ENCODE results near the gene XG.

DNA sequence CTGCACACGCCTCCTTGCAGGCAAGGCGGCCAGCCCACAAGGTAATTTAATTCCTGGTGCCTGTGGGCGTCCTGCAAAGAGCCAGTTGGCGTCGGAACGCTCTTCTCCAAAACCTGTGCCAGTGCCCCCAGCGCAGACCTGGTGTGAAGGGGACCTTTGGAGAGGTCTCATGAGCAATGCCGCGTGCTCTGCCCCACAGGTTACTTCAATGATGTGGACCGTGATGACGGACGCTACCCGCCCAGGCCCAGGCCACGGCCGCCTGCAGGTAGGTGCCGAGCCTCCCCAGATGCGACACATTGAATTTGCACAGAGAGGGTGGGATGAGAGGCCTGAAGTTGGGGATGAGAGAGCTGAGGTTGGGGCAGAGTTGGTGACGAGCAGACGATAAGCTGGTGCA is 42.5 kb downstream of the XG start:
- TF ChIP-seq, protein P1, sequence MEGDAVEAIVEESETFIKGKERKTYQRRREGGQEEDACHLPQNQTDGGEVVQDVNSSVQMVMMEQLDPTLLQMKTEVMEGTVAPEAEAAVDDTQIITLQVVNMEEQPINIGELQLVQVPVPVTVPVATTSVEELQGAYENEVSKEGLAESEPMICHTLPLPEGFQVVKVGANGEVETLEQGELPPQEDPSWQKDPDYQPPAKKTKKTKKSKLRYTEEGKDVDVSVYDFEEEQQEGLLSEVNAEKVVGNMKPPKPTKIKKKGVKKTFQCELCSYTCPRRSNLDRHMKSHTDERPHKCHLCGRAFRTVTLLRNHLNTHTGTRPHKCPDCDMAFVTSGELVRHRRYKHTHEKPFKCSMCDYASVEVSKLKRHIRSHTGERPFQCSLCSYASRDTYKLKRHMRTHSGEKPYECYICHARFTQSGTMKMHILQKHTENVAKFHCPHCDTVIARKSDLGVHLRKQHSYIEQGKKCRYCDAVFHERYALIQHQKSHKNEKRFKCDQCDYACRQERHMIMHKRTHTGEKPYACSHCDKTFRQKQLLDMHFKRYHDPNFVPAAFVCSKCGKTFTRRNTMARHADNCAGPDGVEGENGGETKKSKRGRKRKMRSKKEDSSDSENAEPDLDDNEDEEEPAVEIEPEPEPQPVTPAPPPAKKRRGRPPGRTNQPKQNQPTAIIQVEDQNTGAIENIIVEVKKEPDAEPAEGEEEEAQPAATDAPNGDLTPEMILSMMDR (IDR thresholded peaks at IDR 0.05), result no peak
- TF ChIP-seq POLR2AphosphoS5 (IDR thresholded peaks at IDR 0.05) (no peak), POLR2A (IDR thresholded peaks at IDR 0.05) (no peak), EP300 (IDR thresholded peaks at IDR 0.05; ENCODE audit: low read depth) (no peak)

Data from transverse colon (tissue), 4 donors.